ENCODE measurements around the gene ENTHD1.

The ENTHD1 gene

GRCh38 chr22:39765046-39765445 is 128.5 kb downstream of the ENTHD1 start:
- no peaks in the 10 kb centered on the region for H3K36me3 ChIP-seq (ENCODE audit: control insufficient read depth in 2 of 2, insufficient read depth in 1 of 2, low read length in 2 of 2)
- no peak overlapping the region for H3K27ac ChIP-seq (ENCODE audit: extremely low read depth, low read depth, low read length)
- no peak overlapping the region for H3K4me3 ChIP-seq (ENCODE audit: low read depth, low read length)
- CTCF ChIA-PET, result interaction anchor here (0.7 to 1.4 kb wide), 2 partner anchors 25 to 43 kb away, joined by 5 to 6 read pairs; no protein-coding TSS in a partner anchor
- no peaks in the 10 kb centered on the region for H3K4me1 ChIP-seq (ENCODE audit: control insufficient read depth, insufficient read depth, low read length)
- POLR2A ChIA-PET, result no interaction called here
- no peaks in the 10 kb centered on the region for H3K9me3 ChIP-seq (ENCODE audit: control insufficient read depth, insufficient read depth, low read depth, low read length)
- TF ChIP-seq ZNF211 (tag by site-specific recombination; IDR thresholded peaks at IDR 0.05; ENCODE audit: low read depth) (no peak), ZNF324 (tag by site-specific recombination; IDR thresholded peaks at IDR 0.05) (no peak), SP3 (tag by site-specific recombination; IDR thresholded peaks at IDR 0.05) (no peak)

GRCh38 chr22:39763276-39763675 is 130.3 kb downstream of the ENTHD1 start:
- TF ChIP-seq KLF8 (tag by site-specific recombination; IDR thresholded peaks at IDR 0.05) (no peak), HOXA7 (CRISPR knock-in tag; IDR thresholded peaks at IDR 0.05; ENCODE audit: borderline replicate concordance) (no peak), PRDM1 (tag by site-specific recombination; IDR thresholded peaks at IDR 0.05) (no peak), ZBTB11 (tag by site-specific recombination; conservative IDR thresholded peaks at IDR 0.05; ENCODE audit: low read depth) (no peak), ZNF121 (tag by site-specific recombination; IDR thresholded peaks at IDR 0.05) (no peak), ZNF560 (tag by site-specific recombination; IDR thresholded peaks at IDR 0.05; ENCODE audit: borderline replicate concordance) (no peak), ZSCAN30 (tag by site-specific recombination; IDR thresholded peaks at IDR 0.05) (no peak), ZNF791 (tag by site-specific recombination; IDR thresholded peaks at IDR 0.05) (no peak), ZNF585B (tag by site-specific recombination; IDR thresholded peaks at IDR 0.05) (no peak), ZNF146 (tag by site-specific recombination; IDR thresholded peaks at IDR 0.05) (no peak), SP2 (tag by site-specific recombination; IDR thresholded peaks at IDR 0.05) (no peak)
- TF ChIP-seq, protein P1, sequence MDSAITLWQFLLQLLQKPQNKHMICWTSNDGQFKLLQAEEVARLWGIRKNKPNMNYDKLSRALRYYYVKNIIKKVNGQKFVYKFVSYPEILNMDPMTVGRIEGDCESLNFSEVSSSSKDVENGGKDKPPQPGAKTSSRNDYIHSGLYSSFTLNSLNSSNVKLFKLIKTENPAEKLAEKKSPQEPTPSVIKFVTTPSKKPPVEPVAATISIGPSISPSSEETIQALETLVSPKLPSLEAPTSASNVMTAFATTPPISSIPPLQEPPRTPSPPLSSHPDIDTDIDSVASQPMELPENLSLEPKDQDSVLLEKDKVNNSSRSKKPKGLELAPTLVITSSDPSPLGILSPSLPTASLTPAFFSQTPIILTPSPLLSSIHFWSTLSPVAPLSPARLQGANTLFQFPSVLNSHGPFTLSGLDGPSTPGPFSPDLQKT (IDR thresholded peaks at IDR 0.05; ENCODE audit: borderline replicate concordance, low read depth, low read length), result no peak
- POLR2A ChIA-PET, result no interaction called here
- H3K4me1 ChIP-seq (ENCODE audit: control insufficient read depth, insufficient read depth, low read length), result no peaks in the 10 kb centered on the region
- no peaks in the 10 kb centered on the region for H3K9me3 ChIP-seq (ENCODE audit: control insufficient read depth, insufficient read depth, low read depth, low read length)
- H3K4me3 ChIP-seq (ENCODE audit: low read depth, low read length), result no peak overlapping the region
- CTCF ChIA-PET, result interaction anchor here (0.7 to 2.4 kb wide), 4 partner anchors 9 to 262 kb away, joined by 3 to 9 read pairs (median 4); no protein-coding TSS in a partner anchor
- no peak overlapping the region for H3K27ac ChIP-seq (ENCODE audit: extremely low read depth, low read depth, low read length)
- H3K36me3 ChIP-seq (ENCODE audit: control insufficient read depth in 2 of 2, insufficient read depth in 1 of 2, low read length in 2 of 2), result no peaks in the 10 kb centered on the region

DNA sequence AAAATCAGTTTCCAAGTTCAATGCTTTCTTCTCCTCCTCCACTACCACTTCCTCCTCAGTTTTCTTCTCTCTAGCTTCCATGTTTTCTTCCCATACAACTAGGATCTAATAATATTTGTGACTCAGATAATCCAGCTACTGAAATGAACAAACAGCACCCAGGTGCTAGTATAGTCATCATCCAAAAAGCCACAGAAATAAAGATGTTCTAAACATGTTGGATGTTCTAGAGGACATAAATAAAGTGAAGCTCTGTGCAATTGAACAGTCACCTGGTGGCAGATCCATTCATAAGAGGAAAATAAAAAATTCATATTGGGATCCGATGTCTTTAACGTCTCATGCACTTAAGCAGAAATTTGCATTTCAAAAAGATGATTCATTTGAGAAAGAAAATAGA is 142.8 kb downstream of the ENTHD1 start:
- POLR2A ChIA-PET, result no interaction called here
- no peaks in the 10 kb centered on the region for H3K9me3 ChIP-seq (ENCODE audit: control insufficient read depth, insufficient read depth, low read depth, low read length)
- H3K27ac ChIP-seq (ENCODE audit: extremely low read depth, low read depth, low read length), result no peak overlapping the region
- no peak overlapping the region for H3K4me3 ChIP-seq (ENCODE audit: low read depth, low read length)
- H3K4me1 ChIP-seq (ENCODE audit: control insufficient read depth, insufficient read depth, low read length), result peaks cover 6% of the 10 kb centered on the region; the same call in 1 of the 2 replicates
- H3K36me3 ChIP-seq (ENCODE audit: control insufficient read depth in 2 of 2, insufficient read depth in 1 of 2, low read length in 2 of 2), result no peaks in the 10 kb centered on the region
- CTCF ChIA-PET, result interaction anchor here (0.7 kb wide), 3 partner anchors 12 to 999 kb away, joined by 4 to 6 read pairs (median 5); no protein-coding TSS in a partner anchor
- TF ChIP-seq TSHZ1 (tag by site-specific recombination; IDR thresholded peaks at IDR 0.05; ENCODE audit: borderline replicate concordance), result no peak
- TF ChIP-seq ZNF677 (tag by site-specific recombination; IDR thresholded peaks at IDR 0.05), result no peak
- TF ChIP-seq YY2 (tag by site-specific recombination; IDR thresholded peaks at IDR 0.05), result no peak
- no peak for TF ChIP-seq PATZ1 (tag by site-specific recombination; IDR thresholded peaks at IDR 0.05)
- TF ChIP-seq ZBTB1 (tag by site-specific recombination; IDR thresholded peaks at IDR 0.05), result no peak
